CD4-positive, alpha-beta T cell treated with Interleukin-6 at 100 ng/mL for 8 hours (primary cell): ENCODE data around the gene CCBE1.

Experiments
- DNase-seq: peaks from one replicate; pipeline ENCODE4 v3.0.0-alpha.2; 2020; ENCODE audit warnings: mixed read lengths, low spot score

CCBE1 gene

GRCh38 chr18:59570101-59570775 lies 127.0 kb downstream of the CCBE1 start:
- no peak for DNase-seq

- DNase-seq, result no peak
These were observed 127.8 kb downstream of the CCBE1 start for GRCh38 chr18:59569390-59569791.

- no peak for DNase-seq
These were observed 129.8 kb downstream of the CCBE1 start for GRCh38 chr18:59567431-59567830.

GRCh38 chr18:59566533-59566971 lies 130.7 kb downstream of the CCBE1 start:
- DNase-seq, result no peak

GRCh38 chr18:59565957-59566356 lies 131.3 kb downstream of the CCBE1 start:
- no peak for DNase-seq

- DNase-seq, result no peak
These were observed 132.7 kb downstream of the CCBE1 start for GRCh38 chr18:59564561-59564960.

GRCh38 chr18:59563176-59563785 lies 133.9 kb downstream of the CCBE1 start:
- DNase-seq, result no peak

GRCh38 chr18:59562751-59563150 lies 134.5 kb downstream of the CCBE1 start:
- DNase-seq, result no peak

GRCh38 chr18:59561612-59562011 lies 135.6 kb downstream of the CCBE1 start:
- DNase-seq, result no peak

GRCh38 chr18:59560556-59560955 lies 136.7 kb downstream of the CCBE1 start:
- DNase-seq, result no peak

GRCh38 chr18:59559528-59559927 lies 137.7 kb downstream of the CCBE1 start:
- no peak for DNase-seq

- DNase-seq, result no peak
These were observed 141.1 kb downstream of the CCBE1 start for GRCh38 chr18:59555995-59556659.

- no peak for DNase-seq
These were observed 142.4 kb downstream of the CCBE1 start for GRCh38 chr18:59554796-59555335.

- DNase-seq, result no peak
These were observed 143.9 kb downstream of the CCBE1 start for GRCh38 chr18:59553273-59553870.

GRCh38 chr18:59551902-59552635 lies 145.2 kb downstream of the CCBE1 start:
- DNase-seq, result no peak

- DNase-seq, result no peak
These were observed 147.1 kb downstream of the CCBE1 start for GRCh38 chr18:59550174-59550516.

- DNase-seq, result no peak
These were observed 147.6 kb downstream of the CCBE1 start for GRCh38 chr18:59549503-59550173.

- DNase-seq, result no peak
These were observed 149.5 kb downstream of the CCBE1 start for GRCh38 chr18:59547581-59548182.

- DNase-seq, result no peak
These were observed 151.0 kb downstream of the CCBE1 start for GRCh38 chr18:59546188-59546587.

GRCh38 chr18:59540780-59541179 lies 156.4 kb downstream of the CCBE1 start:
- DNase-seq, result no peak

- DNase-seq, result no peak
These were observed 156.9 kb downstream of the CCBE1 start for GRCh38 chr18:59540346-59540745.
